ENCODE data around the gene DPYSL3.

The DPYSL3 gene

GRCh38 chr5:147512659-147513379 is 3.0 kb upstream of the DPYSL3 start:
- no peak for DNase-seq

GRCh38 chr5:147510885-147511284 is 1.0 kb upstream of the DPYSL3 start:
- no peak for DNase-seq

- no peak for DNase-seq
Measured at GRCh38 chr5:147509041-147509709, 693 bp downstream of the DPYSL3 start.

GRCh38 chr5:147508711-147509040 is 1.2 kb downstream of the DPYSL3 start:
- no peak for DNase-seq

- DNase-seq, result no peak
Measured at GRCh38 chr5:147507480-147508126, 2.3 kb downstream of the DPYSL3 start.

- no peak for DNase-seq
Measured at GRCh38 chr5:147504535-147504934, 5.3 kb downstream of the DPYSL3 start.

- no peak for DNase-seq
Measured at GRCh38 chr5:147504011-147504410, 5.9 kb downstream of the DPYSL3 start.

GRCh38 chr5:147490989-147491388 is 18.9 kb downstream of the DPYSL3 start:
- DNase-seq, result no peak

- no peak for DNase-seq
Measured at GRCh38 chr5:147487031-147487750, 22.7 kb downstream of the DPYSL3 start.

- no peak for DNase-seq
Measured at GRCh38 chr5:147485814-147486213, 24.1 kb downstream of the DPYSL3 start.

- no peak for DNase-seq
Measured at GRCh38 chr5:147485046-147485445, 24.8 kb downstream of the DPYSL3 start.

- no peak for DNase-seq
Measured at GRCh38 chr5:147484708-147485020, 25.2 kb downstream of the DPYSL3 start.

- peak; percentile 21 for DNase-seq
Measured at GRCh38 chr5:147483961-147484707, 25.7 kb downstream of the DPYSL3 start.

- no peak for DNase-seq
Measured at GRCh38 chr5:147483188-147483790, 26.6 kb downstream of the DPYSL3 start.

GRCh38 chr5:147482706-147483180 is 27.1 kb downstream of the DPYSL3 start:
- DNase-seq, result peak; percentile 24

- DNase-seq, result peak; percentile 24
Measured at GRCh38 chr5:147481874-147482705, 27.8 kb downstream of the DPYSL3 start.

GRCh38 chr5:147481376-147481775 is 28.5 kb downstream of the DPYSL3 start:
- DNase-seq, result no peak

- no peak for DNase-seq
Measured at GRCh38 chr5:147479949-147480348, 29.9 kb downstream of the DPYSL3 start.

- no peak for DNase-seq
Measured at GRCh38 chr5:147479444-147479843, 30.4 kb downstream of the DPYSL3 start.

GRCh38 chr5:147474140-147474539 is 35.7 kb downstream of the DPYSL3 start:
- no peak for DNase-seq

All from DMS79 treated with DMSO at 0.1 percent for 48 hours (cell line).